ENCODE measurements around the gene ZNF423. TPM values are rescaled to one million over a fixed set of nuclear protein-coding genes. Genes with fewer than 3 reads are reported as not detected.

ZNF423 gene
- total RNA-seq, 1 experiment from 2014 or later, result not detected

DNA sequence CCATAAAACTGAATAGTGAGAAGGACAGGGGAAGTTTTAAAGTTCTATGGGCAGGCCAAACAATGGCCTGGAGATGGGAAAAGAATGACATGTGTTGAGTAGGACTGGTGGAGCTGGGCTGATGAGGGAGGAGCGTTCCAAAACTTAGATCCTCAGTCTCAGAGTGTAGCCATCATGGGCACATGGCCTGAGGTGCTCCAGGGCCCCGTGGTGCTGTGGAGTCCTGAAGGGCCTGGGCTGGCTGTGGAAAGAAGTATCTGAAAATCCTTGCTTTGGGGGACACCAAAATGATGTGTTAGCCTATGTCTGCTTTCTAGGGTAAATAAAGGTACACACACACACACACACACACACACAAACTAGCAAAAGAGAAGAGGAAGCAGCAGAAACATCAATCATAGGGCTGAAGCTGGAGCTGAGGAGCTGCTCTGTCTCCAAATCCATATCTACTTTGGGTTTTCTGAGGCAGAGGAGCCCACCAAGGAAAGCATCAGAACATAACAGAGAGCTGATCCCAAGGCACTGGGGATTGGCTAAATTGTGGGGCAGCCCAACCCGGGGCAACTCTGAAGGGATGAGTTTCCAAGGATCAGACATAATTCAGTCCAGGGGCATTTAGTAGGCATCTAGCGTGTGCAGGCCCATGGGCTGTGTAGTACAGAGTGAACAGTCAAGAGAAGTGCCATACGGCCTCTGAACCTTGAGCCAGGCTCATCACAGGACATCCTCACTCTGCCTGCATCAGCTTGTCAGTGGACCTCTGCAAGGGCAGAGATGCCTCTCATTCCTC lies 397.1 kb downstream of the ZNF423 start:
- Histone ChIP-seq H2AFZ (ENCODE audit: low read length) (no peak overlapping the region), H3K79me2 (ENCODE audit: low read length) (no peaks in the 10 kb centered on the region), H3K4me3 (ENCODE audit: low read length) (no peak overlapping the region), H3K4me2 (ENCODE audit: low read depth, low read length, poor library complexity, severe bottlenecking) (no peak overlapping the region), H4K20me1 (ENCODE audit: insufficient read depth, low read depth, low read length) (no peaks in the 10 kb centered on the region), H3K9ac (ENCODE audit: low read length) (no peak overlapping the region), H3K27me3 (ENCODE audit: low read length) (no peaks in the 10 kb centered on the region; the same call in 1 of the 2 replicates), H3K36me3 (ENCODE audit: insufficient read depth, low read length) (no peaks in the 10 kb centered on the region), H3K4me1 (ENCODE audit: low read length) (peaks cover 11% of the 10 kb centered on the region), H3K9me2 (replicated peaks; ENCODE audit: insufficient read depth, low read length) (no peaks in the 10 kb centered on the region), H3K9me3 (ENCODE audit: low read length) (no peaks in the 10 kb centered on the region), H3K27ac (ENCODE audit: low read length) (no peak overlapping the region)
- DNase-seq, result no peak

DNA sequence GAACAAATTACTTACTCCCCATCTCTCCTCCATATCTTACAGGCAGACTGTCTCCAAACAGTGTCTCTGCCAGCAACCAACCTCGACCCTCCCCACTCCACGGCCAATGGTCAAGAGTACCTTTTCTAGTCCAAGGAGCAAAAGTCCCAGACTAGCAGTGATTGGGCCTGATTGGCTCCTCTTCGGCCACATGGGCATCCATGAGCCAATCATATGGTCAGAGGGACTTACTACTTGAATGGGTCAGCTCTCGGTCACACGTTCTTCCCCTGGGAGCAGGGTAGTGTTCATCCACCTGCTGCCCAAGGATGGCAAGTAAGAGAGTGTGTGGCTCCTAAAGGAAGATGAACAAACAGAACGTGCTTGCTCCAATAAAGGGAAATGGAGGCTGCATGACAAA lies 397.7 kb downstream of the ZNF423 start:
- DNase-seq, result no peak
- H3K9me2 ChIP-seq (replicated peaks; ENCODE audit: insufficient read depth, low read length), result no peaks in the 10 kb centered on the region
- H3K9ac ChIP-seq (ENCODE audit: low read length), result no peak overlapping the region
- no peak overlapping the region for H3K4me3 ChIP-seq (ENCODE audit: low read length)
- no peak overlapping the region for H2AFZ ChIP-seq (ENCODE audit: low read length)
- no peaks in the 10 kb centered on the region; the same call in 1 of the 2 replicates for H3K27me3 ChIP-seq (ENCODE audit: low read length)
- H3K9me3 ChIP-seq (ENCODE audit: low read length), result no peaks in the 10 kb centered on the region
- no peak overlapping the region for H3K4me2 ChIP-seq (ENCODE audit: low read depth, low read length, poor library complexity, severe bottlenecking)
- H3K27ac ChIP-seq (ENCODE audit: low read length), result no peak overlapping the region
- no peaks in the 10 kb centered on the region for H3K79me2 ChIP-seq (ENCODE audit: low read length)
- no peaks in the 10 kb centered on the region for H3K36me3 ChIP-seq (ENCODE audit: insufficient read depth, low read length)
- H3K4me1 ChIP-seq (ENCODE audit: low read length), result peaks cover 5% of the 10 kb centered on the region
- H4K20me1 ChIP-seq (ENCODE audit: insufficient read depth, low read depth, low read length), result no peaks in the 10 kb centered on the region

- Histone ChIP-seq H3K4me2 (ENCODE audit: low read depth, low read length, poor library complexity, severe bottlenecking) (no peak overlapping the region), H3K9me3 (ENCODE audit: low read length) (no peaks in the 10 kb centered on the region), H3K9ac (ENCODE audit: low read length) (no peak overlapping the region), H3K4me1 (ENCODE audit: low read length) (no peaks in the 10 kb centered on the region), H3K36me3 (ENCODE audit: insufficient read depth, low read length) (no peaks in the 10 kb centered on the region), H3K27me3 (ENCODE audit: low read length) (no peaks in the 10 kb centered on the region; the same call in 1 of the 2 replicates), H3K9me2 (replicated peaks; ENCODE audit: insufficient read depth, low read length) (no peaks in the 10 kb centered on the region), H4K20me1 (ENCODE audit: insufficient read depth, low read depth, low read length) (no peaks in the 10 kb centered on the region), H3K4me3 (ENCODE audit: low read length) (no peak overlapping the region), H3K79me2 (ENCODE audit: low read length) (no peaks in the 10 kb centered on the region), H3K27ac (ENCODE audit: low read length) (no peak overlapping the region), H2AFZ (ENCODE audit: low read length) (no peak overlapping the region)
- no peak for DNase-seq
Observed at GRCh38 chr16:49457196-49457595, 398.7 kb downstream of the ZNF423 start.

- Histone ChIP-seq H3K9me3 (ENCODE audit: low read length) (no peaks in the 10 kb centered on the region), H3K9ac (ENCODE audit: low read length) (no peak overlapping the region), H3K4me2 (ENCODE audit: low read depth, low read length, poor library complexity, severe bottlenecking) (no peak overlapping the region), H3K27ac (ENCODE audit: low read length) (no peak overlapping the region), H3K4me3 (ENCODE audit: low read length) (no peak overlapping the region), H2AFZ (ENCODE audit: low read length) (no peak overlapping the region), H3K36me3 (ENCODE audit: insufficient read depth, low read length) (no peaks in the 10 kb centered on the region), H4K20me1 (ENCODE audit: insufficient read depth, low read depth, low read length) (no peaks in the 10 kb centered on the region), H3K27me3 (ENCODE audit: low read length) (no peaks in the 10 kb centered on the region; the same call in 1 of the 2 replicates), H3K9me2 (replicated peaks; ENCODE audit: insufficient read depth, low read length) (no peaks in the 10 kb centered on the region), H3K4me1 (ENCODE audit: low read length) (no peaks in the 10 kb centered on the region), H3K79me2 (ENCODE audit: low read length) (no peaks in the 10 kb centered on the region)
- no peak for DNase-seq
Observed at GRCh38 chr16:49456763-49457162, 399.1 kb downstream of the ZNF423 start.

- no peaks in the 10 kb centered on the region for H3K4me1 ChIP-seq (ENCODE audit: low read length)
- H4K20me1 ChIP-seq (ENCODE audit: insufficient read depth, low read depth, low read length), result no peaks in the 10 kb centered on the region
- H3K9ac ChIP-seq (ENCODE audit: low read length), result no peak overlapping the region
- no peaks in the 10 kb centered on the region; the same call in 1 of the 2 replicates for H3K27me3 ChIP-seq (ENCODE audit: low read length)
- DNase-seq, result no peak
- H3K9me3 ChIP-seq (ENCODE audit: low read length), result no peaks in the 10 kb centered on the region
- no peak overlapping the region for H3K27ac ChIP-seq (ENCODE audit: low read length)
- H3K36me3 ChIP-seq (ENCODE audit: insufficient read depth, low read length), result no peaks in the 10 kb centered on the region
- H3K79me2 ChIP-seq (ENCODE audit: low read length), result no peaks in the 10 kb centered on the region
- H3K4me2 ChIP-seq (ENCODE audit: low read depth, low read length, poor library complexity, severe bottlenecking), result no peak overlapping the region
- H3K4me3 ChIP-seq (ENCODE audit: low read length), result no peak overlapping the region
- no peak overlapping the region for H2AFZ ChIP-seq (ENCODE audit: low read length)
- H3K9me2 ChIP-seq (replicated peaks; ENCODE audit: insufficient read depth, low read length), result no peaks in the 10 kb centered on the region
Observed at GRCh38 chr16:49455991-49456745, 399.7 kb downstream of the ZNF423 start.

- no peak for DNase-seq
- no peak overlapping the region for H3K4me3 ChIP-seq (ENCODE audit: low read length)
- no peak overlapping the region for H3K9ac ChIP-seq (ENCODE audit: low read length)
Observed at GRCh38 chr16:49455181-49455990, 400.5 kb downstream of the ZNF423 start.

DNA sequence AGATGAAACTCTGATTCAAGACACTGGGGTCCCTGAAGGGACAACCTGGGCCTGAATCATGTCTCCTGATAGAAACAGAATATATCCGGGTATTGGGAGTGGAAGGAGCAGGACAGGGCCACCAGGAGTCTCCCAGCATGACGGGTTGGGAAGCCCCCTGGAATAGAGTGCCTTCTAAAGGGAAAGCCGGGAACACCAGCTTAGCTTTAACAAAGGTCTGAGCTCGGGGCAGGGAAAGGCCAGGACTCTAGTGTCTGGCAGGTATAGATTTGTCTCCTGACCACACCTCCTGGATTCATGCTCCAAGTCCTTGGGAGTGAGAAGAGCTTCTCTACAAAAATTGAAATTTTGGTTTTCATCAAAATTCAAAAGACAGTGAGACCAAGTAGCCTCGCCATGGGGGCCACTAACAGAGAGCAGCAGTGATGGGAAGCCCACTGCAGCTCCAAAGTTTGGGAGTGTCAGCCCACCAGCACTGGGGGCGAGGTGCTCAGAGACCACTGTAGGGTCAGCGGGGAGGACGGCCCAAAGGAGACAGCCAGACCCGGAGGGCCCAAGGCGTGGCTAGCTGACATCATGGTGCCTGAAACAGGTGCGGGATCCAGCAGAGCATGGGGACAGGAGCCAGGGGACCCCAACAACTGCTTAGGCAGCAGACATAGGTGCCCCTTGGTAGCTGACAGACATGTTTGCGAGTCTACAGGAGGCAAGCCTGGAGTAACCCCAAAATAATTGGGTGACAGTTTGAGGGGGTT lies 401.3 kb downstream of the ZNF423 start:
- Histone ChIP-seq H3K4me2 (ENCODE audit: low read depth, low read length, poor library complexity, severe bottlenecking) (no peak overlapping the region), H3K9ac (ENCODE audit: low read length) (no peak overlapping the region), H3K9me3 (ENCODE audit: low read length) (no peaks in the 10 kb centered on the region), H3K36me3 (ENCODE audit: insufficient read depth, low read length) (no peaks in the 10 kb centered on the region), H3K27me3 (ENCODE audit: low read length) (no peaks in the 10 kb centered on the region; the same call in 1 of the 2 replicates), H2AFZ (ENCODE audit: low read length) (no peak overlapping the region), H3K4me1 (ENCODE audit: low read length) (no peaks in the 10 kb centered on the region), H3K79me2 (ENCODE audit: low read length) (no peaks in the 10 kb centered on the region), H3K4me3 (ENCODE audit: low read length) (no peak overlapping the region), H3K27ac (ENCODE audit: low read length) (no peak overlapping the region), H4K20me1 (ENCODE audit: insufficient read depth, low read depth, low read length) (no peaks in the 10 kb centered on the region), H3K9me2 (replicated peaks; ENCODE audit: insufficient read depth, low read length) (no peaks in the 10 kb centered on the region)
- DNase-seq, result no peak

More at GRCh38 chr16:49455181-49455990, 400.5 kb downstream of the ZNF423 start:
- no peaks in the 10 kb centered on the region for H3K36me3 ChIP-seq (ENCODE audit: insufficient read depth, low read length)
- H3K9me2 ChIP-seq (replicated peaks; ENCODE audit: insufficient read depth, low read length), result no peaks in the 10 kb centered on the region
- H3K4me1 ChIP-seq (ENCODE audit: low read length), result no peaks in the 10 kb centered on the region
- H3K9me3 ChIP-seq (ENCODE audit: low read length), result no peaks in the 10 kb centered on the region
- H3K27ac ChIP-seq (ENCODE audit: low read length), result no peak overlapping the region
- H3K79me2 ChIP-seq (ENCODE audit: low read length), result no peaks in the 10 kb centered on the region
- no peak overlapping the region for H3K4me2 ChIP-seq (ENCODE audit: low read depth, low read length, poor library complexity, severe bottlenecking)
- H4K20me1 ChIP-seq (ENCODE audit: insufficient read depth, low read depth, low read length), result no peaks in the 10 kb centered on the region
- H2AFZ ChIP-seq (ENCODE audit: low read length), result no peak overlapping the region
- H3K27me3 ChIP-seq (ENCODE audit: low read length), result no peaks in the 10 kb centered on the region; the same call in 1 of the 2 replicates
